ENCODE data around the gene CDKN2B.

CDKN2B gene

DNA sequence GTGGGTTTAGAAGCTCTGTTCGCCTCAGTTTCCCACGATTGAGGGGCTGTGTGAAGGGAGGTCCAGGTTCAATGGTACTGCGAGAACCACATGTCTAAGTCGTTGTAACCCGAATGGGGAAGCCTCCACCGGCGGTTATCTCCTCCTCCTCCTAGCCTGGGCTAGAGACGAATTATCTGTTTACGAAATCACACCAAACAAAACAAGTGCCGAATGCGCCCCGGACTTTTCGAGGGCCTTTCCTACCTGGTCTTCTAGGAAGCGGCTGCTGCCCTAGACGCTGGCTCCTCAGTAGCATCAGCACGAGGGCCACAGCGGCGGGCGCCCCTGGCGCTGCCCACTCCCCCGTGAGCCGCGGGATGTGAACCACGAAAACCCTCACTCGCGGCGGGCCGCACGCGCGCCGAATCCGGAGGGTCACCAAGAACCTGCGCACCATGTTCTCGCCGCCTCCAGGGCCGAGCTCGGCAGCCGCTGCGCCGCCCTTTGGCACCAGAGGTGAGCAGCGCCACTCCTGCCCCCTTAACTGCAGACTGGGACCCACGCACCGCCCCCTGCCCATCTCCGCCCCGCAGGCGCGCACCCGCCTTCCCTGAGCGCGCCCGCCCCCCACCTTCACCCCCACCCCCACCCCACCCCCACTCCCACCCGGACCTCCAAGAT lies 15.1 kb downstream of the CDKN2B start, which contains the start of gene CDKN2A:
TSS of gene CDKN2A (minus strand) at position 500 of the 663 bp plus-strand sequence.
- DNase-seq: peak; percentile 44

DNA sequence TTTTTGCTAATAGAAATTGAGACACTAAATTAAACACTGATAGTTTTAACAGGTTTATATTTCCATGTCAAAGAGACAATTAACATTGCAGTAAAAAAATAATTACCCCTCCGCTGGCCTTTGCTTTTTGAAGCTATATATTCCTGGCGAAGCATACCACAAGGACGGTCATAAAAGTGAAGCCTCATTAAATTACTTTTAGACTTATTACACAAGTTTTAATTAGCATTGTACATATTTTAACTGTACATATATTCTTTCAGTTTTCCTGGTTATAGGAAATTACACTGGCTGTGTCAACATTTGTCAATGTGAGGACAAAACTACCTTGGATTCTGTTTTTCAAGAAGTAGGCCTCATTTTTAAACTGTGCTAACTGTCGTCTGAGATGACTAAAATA lies 16.1 kb downstream of the CDKN2B start:
- DNase-seq: no peak

DNA sequence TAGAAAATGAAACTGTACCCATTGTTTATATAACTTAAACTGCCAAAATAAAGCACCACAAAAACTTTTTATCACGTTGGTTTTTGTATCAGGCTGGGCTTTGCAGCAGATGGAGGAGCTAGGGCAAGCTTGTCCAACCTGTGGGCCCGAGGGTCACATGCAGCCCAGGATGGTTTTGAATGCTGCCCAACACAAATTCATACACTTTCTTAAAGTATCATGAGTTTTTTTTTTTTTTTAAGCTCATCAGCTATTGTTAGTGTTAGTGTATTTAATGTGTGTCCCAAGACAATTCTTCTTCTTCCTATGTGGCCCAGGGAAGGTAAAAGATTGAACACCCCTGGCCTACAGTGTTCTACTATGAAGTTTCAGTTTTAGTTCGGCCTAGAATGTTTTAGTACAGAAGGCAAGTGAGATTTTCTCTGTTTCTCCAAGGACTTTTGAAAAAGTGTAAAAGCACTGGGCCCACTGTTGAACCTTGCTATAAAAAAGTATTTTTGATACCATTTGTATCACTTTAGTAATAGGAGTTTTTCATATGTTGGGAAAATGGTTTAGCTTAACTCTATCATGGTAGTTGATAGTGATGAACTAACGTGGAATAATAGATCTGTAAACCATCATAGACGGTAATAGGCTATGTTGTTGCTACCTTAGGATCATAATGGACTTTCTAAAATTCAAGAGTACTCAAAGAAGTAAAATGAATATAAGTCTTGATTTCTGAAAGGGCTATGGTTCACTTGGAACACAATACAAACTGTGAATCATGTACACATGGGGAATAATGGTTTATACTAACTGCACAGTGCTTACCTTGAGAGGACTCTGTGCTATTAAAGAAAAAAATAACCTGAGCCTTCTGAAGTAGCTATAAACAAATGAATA lies 17.8 kb downstream of the CDKN2B start:
- no peak for DNase-seq

DNA sequence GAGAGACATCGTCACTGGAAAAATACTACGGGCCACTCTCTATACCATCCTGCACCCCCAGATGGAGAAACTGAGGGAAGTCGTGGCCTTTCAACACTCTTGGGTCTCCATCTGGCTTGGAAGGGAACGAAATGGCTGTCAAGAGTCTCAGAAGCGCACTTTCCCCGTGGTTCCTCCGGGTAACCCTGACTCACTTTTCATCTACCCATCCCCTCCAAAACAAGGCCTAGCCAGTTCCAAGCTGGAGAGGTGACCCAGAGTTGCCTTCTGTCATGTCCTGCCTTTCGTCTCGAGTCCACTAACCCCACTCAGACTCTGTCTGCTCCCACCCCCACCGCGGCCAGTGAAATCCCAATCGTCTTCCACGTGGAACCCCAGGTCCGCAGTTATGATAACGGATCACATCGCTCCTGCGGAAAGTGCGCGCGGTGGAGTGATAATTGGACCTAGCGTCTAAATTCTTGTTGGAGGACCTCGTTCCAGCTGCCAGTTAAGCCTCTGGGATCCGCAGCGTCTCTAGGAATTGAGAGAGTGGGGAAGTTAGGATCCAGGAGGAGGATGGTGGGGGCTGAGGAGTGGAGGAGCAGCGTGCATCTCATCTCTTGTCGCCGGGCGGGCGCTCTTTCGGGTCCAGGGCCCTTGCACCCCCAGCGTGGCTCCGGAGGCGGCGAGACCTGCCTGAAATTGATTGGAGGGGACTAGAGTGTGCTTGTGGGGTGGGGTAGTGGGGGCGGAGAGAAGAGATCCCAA lies 19.5 kb downstream of the CDKN2B start:
- DNase-seq: no peak

DNA sequence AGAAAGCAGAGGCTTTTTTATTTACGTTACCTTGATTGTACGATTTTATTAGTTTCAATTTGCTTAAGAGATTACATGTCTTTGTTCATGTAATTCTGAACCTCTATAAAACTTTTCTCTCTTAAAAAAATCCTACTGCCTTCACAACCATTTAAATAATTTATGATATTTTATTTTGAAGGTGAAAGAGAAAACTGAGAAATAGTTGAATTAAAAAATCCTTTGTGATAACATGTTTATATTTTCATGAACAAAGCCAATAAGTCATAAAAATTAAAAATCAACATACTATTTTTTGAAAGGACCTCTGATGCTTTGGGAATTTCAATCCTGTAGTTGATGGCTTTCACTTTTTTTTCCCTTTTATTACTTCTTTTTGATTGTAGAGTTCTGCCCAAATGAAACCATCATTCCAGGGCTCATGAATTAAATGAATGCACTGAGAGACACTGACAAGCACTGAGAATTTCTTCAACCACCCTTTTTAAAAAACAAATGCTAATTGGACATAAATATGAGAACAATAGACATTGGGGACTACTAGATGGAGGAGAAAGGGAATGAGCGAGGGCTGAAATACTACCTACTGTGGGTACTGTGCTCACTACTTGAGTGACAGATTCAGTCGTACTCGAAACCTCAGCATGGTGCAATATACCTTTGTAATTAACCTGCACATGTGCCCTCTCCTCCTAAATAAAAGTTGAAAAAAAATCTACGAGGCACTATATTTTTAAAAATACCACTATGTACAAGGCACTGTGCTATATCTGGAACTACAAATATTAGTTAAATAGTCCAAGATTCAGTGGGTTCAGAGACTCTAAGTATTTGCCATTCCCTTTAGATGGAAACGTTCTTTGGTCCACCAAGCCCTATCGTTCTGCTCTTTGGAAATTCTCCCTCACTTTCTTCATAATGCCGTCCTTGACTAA lies 20.8 kb downstream of the CDKN2B start:
- DNase-seq: no peak

DNA sequence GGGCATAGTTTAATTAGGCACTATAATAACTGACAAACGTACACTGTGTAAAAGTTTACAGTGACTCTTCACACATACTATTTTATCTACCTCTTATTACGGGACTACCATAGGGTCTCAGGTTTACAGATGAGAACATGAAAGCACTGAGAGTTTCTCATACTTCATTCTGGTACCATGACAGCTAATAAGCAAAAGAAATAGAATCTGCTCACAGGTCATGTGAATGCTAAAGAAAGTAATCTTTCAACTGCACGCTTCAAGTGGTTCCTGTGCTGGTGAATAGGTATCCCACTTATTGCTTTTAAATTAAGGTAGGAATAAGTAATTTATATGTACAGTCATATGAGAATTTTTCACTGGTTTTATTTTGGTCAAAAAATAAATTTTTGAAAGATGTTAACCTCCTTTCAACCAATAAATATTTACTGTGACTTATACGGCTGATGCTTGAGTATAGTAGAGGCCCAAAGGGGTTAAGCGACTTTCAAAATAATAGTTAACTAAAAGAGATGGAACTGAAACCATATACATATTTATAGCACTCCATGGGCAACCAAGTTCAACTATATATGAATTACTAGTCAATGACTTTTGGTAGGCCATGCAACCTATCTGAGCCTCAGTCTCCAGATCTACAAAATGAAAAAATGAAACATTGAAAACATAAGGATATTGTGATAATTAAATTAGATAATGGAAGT lies 23.0 kb downstream of the CDKN2B start:
- no peak for DNase-seq

DNA sequence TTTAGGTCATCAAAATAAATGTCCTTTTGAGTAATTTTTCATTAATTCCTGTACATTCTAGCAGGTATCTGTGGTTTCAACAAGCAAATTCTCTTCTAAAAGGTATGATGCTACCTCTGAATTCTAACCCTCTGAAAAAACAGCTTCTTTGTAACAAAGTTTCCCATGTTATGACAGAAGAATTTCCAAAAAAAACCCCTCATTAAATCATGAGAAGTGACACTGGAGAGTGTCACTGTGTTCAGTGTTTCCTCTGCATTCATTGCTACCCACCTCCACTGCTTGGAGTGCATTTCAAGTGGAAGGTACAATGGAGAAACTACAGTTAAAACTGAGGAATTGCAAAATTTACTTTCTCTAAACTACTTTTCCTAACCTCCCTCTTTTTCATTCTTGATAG lies 25.0 kb downstream of the CDKN2B start:
- DNase-seq: no peak

DNA sequence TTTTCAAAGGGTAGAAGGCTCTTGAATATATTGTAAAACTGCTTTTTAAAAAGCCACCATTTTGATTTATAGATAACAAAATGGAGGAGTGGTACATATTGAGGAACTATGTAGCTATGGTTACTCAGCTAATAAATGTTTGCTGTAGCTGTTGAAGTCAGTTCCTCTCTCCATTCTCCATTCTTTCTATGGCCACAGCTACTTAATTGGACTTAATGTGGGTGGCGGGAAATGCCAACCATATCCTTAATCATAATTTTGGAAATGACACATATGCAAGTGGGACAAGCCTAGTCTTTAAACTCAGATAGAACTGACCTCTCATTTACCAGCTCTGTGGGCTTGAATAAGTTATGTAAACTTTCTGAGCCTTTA lies 25.6 kb downstream of the CDKN2B start:
- no peak for DNase-seq

DNA sequence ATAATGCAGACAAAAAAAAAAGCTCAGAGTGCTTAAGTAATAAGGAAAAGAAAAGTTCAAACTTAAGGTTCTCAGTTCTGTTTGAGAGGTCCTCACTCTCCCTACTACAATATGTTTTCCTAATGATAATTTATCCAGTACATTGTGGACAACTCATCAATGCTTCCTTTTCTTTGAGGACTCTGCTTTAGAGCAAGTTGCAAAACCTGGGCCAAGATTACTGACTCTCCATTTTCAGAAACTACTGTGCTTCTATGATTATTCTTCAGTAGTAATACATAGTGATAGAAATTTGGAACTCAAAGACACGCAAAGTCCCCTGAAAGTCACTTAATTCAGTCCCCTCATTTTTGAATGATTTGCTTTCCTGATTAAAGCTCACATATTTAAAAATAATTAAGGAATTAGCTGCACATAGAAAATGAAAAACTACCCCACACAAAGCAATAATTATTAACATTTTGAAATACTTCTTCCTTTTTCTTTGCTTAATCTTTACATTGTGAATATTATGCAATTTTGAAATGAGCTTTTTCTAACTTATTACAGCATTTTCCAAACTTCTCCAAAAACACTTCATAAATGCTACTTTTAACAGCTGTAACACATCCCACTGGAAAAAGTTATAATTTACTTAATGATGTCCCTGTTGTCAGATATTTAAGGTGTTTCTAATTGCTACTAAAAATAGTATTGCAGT lies 26.1 kb downstream of the CDKN2B start:
- no peak for DNase-seq

DNA sequence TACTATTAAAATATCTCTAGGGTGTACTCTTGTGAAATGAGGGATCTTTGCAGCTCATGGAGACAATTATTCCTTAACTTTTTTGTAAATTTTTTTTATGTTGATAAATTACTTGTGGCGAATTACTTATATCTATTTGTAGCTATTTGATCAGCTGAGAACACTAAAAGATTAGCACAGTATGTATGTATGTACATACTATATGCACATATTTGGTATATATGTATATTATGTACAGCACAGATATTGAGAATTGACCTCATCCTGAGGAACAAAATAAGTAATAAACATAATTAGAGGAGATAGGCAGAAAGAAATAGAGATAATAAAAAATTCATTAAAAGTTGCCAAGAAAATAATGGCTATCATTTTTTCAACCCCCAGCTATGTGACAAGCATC lies 26.7 kb downstream of the CDKN2B start:
- DNase-seq: no peak

DNA sequence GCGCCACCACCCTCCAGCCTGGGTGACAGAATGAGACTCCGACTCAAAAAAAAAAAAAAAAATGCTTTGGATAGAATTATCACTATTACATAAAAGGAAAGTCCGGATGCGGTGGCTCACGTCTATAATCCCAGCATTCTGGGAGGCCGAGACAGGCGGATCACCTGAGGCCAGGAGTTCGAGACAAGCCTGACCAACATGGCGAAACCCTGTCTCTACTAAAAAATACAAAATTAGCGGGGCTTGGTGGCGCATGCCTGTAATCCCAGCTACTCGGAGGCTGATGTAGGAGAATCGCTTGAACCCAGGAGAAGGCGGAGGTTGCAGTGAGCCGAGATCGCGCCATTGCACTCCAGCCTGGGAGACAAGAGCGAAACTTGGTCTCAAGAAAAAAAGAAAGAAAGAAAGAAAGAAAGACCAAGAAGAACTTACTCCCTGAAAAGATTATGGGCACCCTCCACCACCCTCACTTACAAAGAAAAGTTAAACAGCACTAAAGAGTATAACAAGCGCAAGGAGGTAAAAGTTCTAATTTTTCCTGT lies 32.7 kb downstream of the CDKN2B start:
- no peak for DNase-seq

DNA sequence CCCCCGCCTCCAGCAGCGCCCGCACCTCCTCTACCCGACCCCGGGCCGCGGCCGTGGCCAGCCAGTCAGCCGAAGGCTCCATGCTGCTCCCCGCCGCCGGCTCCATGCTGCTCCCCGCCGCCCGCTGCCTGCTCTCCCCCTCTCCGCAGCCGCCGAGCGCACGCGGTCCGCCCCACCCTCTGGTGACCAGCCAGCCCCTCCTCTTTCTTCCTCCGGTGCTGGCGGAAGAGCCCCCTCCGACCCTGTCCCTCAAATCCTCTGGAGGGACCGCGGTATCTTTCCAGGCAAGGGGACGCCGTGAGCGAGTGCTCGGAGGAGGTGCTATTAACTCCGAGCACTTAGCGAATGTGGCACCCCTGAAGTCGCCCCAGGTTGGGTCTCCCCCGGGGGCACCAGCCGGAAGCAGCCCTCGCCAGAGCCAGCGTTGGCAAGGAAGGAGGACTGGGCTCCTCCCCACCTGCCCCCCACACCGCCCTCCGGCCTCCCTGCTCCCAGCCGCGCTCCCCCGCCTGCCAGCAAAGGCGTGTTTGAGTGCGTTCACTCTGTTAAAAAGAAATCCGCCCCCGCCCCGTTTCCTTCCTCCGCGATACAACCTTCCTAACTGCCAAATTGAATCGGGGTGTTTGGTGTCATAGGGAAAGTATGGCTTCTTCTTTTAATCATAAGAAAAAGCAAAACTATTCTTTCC lies 34.2 kb downstream of the CDKN2B start:
- peak; percentile 28 for DNase-seq

DNA sequence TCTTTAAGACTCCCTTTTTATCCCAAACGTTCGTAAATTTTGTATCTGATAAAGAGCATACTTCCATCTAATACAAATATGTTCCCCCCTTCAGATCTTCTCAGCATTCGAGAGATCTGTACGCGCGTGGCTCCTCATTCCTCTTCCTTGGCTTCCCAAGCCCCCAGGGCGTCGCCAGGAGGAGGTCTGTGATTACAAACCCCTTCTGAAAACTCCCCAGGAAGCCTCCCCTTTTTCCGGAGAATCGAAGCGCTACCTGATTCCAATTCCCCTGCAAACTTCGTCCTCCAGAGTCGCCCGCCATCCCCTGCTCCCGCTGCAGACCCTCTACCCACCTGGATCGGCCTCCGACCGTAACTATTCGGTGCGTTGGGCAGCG lies 34.8 kb downstream of the CDKN2B start:
- DNase-seq: no peak

DNA sequence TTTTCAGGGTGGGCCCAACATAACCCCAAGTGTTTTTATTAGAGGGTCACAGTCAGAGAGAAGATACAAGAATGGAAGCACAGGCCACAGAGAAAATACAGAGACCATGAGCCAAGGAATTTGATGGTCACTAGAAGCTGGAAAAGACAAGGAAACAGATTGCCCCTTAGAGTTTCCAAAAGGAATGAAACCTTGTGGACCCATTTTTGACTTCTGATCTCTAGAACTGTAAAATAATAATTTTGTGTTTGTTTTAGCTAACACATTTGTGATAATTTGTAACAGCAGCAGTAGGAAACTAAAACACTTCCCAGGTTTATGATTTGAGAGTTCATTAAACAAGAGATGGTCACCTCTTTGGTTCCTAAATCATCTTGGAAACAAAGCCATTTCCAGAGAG lies 36.7 kb downstream of the CDKN2B start:
- no peak for DNase-seq

DNA sequence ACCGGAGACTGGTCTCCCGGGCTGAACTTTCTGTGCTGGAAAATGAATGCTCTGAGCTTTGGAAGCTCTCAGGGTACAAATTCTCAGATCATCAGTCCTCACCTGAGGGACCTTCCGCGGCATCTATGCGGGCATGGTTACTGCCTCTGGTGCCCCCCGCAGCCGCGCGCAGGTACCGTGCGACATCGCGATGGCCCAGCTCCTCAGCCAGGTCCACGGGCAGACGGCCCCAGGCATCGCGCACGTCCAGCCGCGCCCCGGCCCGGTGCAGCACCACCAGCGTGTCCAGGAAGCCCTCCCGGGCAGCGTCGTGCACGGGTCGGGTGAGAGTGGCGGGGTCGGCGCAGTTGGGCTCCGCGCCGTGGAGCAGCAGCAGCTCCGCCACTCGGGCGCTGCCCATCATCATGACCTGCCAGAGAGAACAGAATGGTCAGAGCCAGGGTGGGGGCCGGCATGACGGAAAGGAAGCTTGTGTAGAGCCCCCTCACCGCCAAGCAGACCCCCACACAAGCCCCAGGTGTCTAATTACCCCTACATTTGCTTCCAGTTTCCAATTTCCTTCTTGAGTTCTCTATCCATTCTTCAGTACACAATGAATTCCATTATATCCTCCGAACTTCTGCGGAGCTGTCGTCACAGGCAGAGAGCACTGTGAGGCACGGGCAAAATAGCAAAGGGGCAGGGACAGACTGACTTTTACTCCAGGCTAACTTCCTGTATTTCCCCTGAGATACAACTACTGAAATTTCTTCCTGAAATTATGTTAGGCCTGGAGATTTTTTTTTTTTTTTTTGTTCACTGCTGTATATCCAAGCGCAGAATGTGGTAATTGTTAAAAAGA lies 38.1 kb downstream of the CDKN2B start:
- no peak for DNase-seq

DNA sequence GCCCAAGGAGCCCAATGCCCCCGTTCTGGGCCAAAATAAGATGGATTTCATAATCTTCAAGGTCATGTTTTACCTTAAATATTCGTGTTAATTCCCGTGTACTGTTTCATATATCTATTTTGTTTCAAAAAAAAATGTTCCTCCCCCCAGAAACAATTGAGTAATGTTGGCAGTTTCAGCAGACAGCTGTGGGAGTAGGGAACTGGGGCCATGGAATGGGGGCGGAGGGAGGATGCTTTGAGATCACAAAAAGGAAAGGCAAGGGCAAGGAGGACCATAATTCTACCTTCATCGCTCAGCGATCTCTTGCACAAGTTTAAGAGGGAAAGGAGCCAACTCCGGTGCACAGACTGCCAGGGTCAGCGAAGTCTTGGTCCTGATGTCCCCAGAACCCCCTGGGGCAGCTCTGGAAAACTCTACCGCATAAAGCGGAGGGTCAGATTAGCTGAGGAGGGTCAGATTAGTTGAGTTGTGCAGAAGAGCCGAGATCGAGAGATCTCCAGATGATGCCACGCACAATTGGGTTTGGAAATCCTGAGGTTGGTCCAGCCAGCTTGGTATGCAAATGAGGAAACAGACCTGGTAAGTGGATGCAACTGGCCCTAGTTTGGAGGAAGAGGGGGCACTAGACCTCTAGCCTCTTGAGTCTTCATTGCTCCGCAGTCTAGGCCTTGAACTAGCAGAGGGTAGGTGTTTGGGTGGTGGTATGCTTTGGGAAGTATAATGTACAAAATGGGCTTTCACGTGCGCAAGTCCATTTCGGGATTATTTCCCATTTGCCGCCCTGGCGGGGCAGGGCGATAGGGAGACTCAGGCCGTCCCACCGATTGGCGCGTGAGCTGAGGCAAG lies 38.9 kb downstream of the CDKN2B start:
- DNase-seq: no peak

DNA sequence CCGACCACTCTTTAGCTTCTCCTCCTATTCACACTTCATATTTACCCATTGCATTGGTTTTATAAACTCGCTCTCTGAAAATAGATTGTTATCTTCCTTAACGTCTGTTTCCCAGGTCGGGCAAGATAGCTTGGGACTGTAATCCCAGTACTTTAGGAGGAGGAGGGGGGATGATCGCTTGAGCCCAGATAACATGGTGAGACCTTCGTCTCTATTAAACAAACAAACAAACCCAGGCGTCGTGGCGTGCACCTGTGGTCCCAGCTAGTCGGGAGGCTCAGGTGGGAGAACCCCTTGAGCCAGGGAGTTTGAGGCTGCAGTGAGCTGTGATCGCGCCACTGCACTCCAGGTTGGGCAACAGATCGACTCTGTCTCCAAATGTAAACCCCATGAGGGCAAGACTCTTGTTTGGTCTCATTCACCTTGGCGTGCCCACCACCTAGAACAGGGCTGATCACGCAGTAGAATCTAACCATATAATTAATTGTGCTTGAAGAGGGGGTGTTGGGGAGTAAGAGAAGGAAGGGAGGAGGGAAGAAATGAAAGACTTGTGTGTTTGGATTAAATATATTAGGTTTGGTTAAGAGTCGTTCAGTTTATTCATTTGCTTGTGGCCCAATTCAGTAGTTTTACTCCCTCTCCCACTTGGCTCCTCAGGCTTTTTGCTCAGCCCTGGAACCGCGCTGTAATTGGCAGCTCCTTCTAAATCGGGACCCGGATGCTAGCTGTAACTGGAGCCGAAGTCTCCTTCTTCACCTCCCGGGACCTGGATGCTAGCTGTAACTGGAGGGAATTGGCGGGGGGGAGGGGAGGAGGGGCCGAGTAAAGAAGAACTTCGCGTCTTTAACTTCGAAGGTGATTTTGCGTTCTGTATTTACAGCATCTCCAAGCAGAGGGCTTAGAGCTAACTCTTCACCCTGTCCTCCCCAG lies 39.8 kb downstream of the CDKN2B start:
- no peak for DNase-seq

Data from activated CD4-positive, alpha-beta T cell treated with anti-CD3 and anti-CD28 coated beads, Interleukin-2, amount 50 U/mL, for 16 hours (primary cell).